Glutamatergic neuron (in vitro differentiated cells): Measurements from ENCODE around the gene HOXA9. TPM values are rescaled to one million over a fixed set of nuclear protein-coding genes. Genes with fewer than 3 reads are reported as not detected.

ENCODE experiments used
- DNase-seq: peaks from one replicate; pipeline ENCODE4 v3.0.0; 2022
- H3K27ac Mint-ChIP-seq: one replicate; pipeline ENCODE4 v1.8.0; 2020; ENCODE audit warnings: mild to moderate bottlenecking, mixed read lengths, inconsistent platforms; ENCODE audit not compliant: unreplicated experiment
- H3K27me3 Mint-ChIP-seq: one replicate; pipeline ENCODE4 v1.8.0; 2020; ENCODE audit warnings: mild to moderate bottlenecking, moderate library complexity, mixed read lengths, inconsistent platforms; ENCODE audit not compliant: unreplicated experiment
- H3K36me3 Mint-ChIP-seq: one replicate; pipeline ENCODE4 v1.8.0; 2020; ENCODE audit warnings: mild to moderate bottlenecking, mixed read lengths, inconsistent platforms; ENCODE audit not compliant: unreplicated experiment
- H3K4me1 Mint-ChIP-seq: one replicate; pipeline ENCODE4 v1.8.0; 2020; ENCODE audit warnings: mild to moderate bottlenecking, low read depth, mixed read lengths, inconsistent platforms; ENCODE audit not compliant: unreplicated experiment
- H3K4me3 Mint-ChIP-seq: one replicate; pipeline ENCODE4 v1.8.0; 2020; ENCODE audit warnings: mild to moderate bottlenecking, mixed read lengths, inconsistent platforms; ENCODE audit not compliant: unreplicated experiment
- H3K9me3 Mint-ChIP-seq: one replicate; pipeline ENCODE4 v1.8.0; 2020; ENCODE audit warnings: mild to moderate bottlenecking, moderate library complexity, mixed read lengths, inconsistent platforms; ENCODE audit not compliant: unreplicated experiment
- CTCF ChIP-seq: fragments of 200-600 bp; sonication (generic); IDR thresholded peaks from one replicate; pipeline ENCODE4 v1.5.0; 2021; ENCODE audit not compliant: partially characterized antibody, unreplicated experiment
- total RNA-seq: library from RNA; stranded (reverse); fragmentation: NEBNext Ultra II Directional; extraction: Animal tissue kit (Norgen Biotek cat#: 25700); gene quantifications from one replicate; pipeline ENCODE4 v1.2.1, GENCODE V29; 2021; ENCODE audit not compliant: unreplicated experiment

Gene HOXA9
- total RNA-seq, 1 donor from 2014 or later: not detected

- Mint-ChIP-seq H3K4me1 (no peaks in the 10 kb centered on the region), H3K4me3 (peak overlapping the region; percentile 77), H3K36me3 (peaks cover 17% of the 10 kb centered on the region), H3K9me3 (peaks cover 12% of the 10 kb centered on the region), H3K27me3 (peaks cover 62% of the 10 kb centered on the region), H3K27ac (no peak overlapping the region)
- DNase-seq: peak; percentile 85
- peak; percentile 88 for TF ChIP-seq CTCF
Observed at GRCh38 chr7:27150568-27151340, 14.6 kb downstream of the HOXA9 start.

GRCh38 chr7:27149842-27150567 lies 15.3 kb downstream of the HOXA9 start:
- no peak overlapping the region for H3K4me3 Mint-ChIP-seq

GRCh38 chr7:27148756-27149641 lies 16.3 kb downstream of the HOXA9 start:
- no peaks in the 10 kb centered on the region for H3K4me1 Mint-ChIP-seq
- peaks cover 54% of the 10 kb centered on the region for H3K27me3 Mint-ChIP-seq
- H3K27ac Mint-ChIP-seq: no peak overlapping the region
- H3K4me3 Mint-ChIP-seq: no peak overlapping the region
- peaks cover 7% of the 10 kb centered on the region for H3K9me3 Mint-ChIP-seq
- DNase-seq: no peak
- peaks cover 17% of the 10 kb centered on the region for H3K36me3 Mint-ChIP-seq
- no peak for TF ChIP-seq CTCF

More at GRCh38 chr7:27149842-27150567, 15.3 kb downstream of the HOXA9 start:
- peaks cover 61% of the 10 kb centered on the region for H3K27me3 Mint-ChIP-seq
- peaks cover 10% of the 10 kb centered on the region for H3K9me3 Mint-ChIP-seq
- H3K4me1 Mint-ChIP-seq: no peaks in the 10 kb centered on the region
- no peak overlapping the region for H3K27ac Mint-ChIP-seq
- TF ChIP-seq CTCF: no peak
- H3K36me3 Mint-ChIP-seq: peaks cover 17% of the 10 kb centered on the region
- DNase-seq: no peak

- no peak overlapping the region for H3K27ac Mint-ChIP-seq
Observed at GRCh38 chr7:27148031-27148755, 17.1 kb downstream of the HOXA9 start.

More at GRCh38 chr7:27148031-27148755, 17.1 kb downstream of the HOXA9 start:
- Mint-ChIP-seq H3K27me3 (peaks cover 48% of the 10 kb centered on the region), H3K4me1 (no peaks in the 10 kb centered on the region), H3K9me3 (peaks cover 4% of the 10 kb centered on the region), H3K4me3 (peak overlapping the region; percentile 46), H3K36me3 (peaks cover 13% of the 10 kb centered on the region)
- no peak for DNase-seq
- no peak for TF ChIP-seq CTCF
